HUES48 (cell line): ENCODE results near the gene ATP1A4.

ENCODE experiments used
- H3K27ac ChIP-seq: one replicate; pipeline ENCODE4 v1.7.0; 2013; ENCODE audit warnings: low read depth, low read length, inconsistent platforms
- H3K27me3 ChIP-seq: 2 replicates; pipeline ENCODE4 v1.6.1; 2013; ENCODE audit warnings: mild to moderate bottlenecking, low read length; ENCODE audit not compliant: control insufficient read depth, insufficient read depth
- H3K36me3 ChIP-seq: 2 replicates; pipeline ENCODE4 v1.6.1; 2013; ENCODE audit warnings: low read length; ENCODE audit not compliant: control insufficient read depth, insufficient read depth
- H3K4me1 ChIP-seq: 2 replicates; pipeline ENCODE4 v1.6.1; 2013; ENCODE audit warnings: mild to moderate bottlenecking, low read length; ENCODE audit not compliant: control insufficient read depth, insufficient read depth
- H3K4me3 ChIP-seq: 2 replicates; pipeline ENCODE4 v1.5.1; 2013; ENCODE audit warnings: mild to moderate bottlenecking, low read depth, low read length
- H3K9ac ChIP-seq: 2 replicates; pipeline ENCODE4 v1.6.1; 2013; ENCODE audit warnings: mild to moderate bottlenecking, low read depth, low read length, moderate library complexity
- H3K9me3 ChIP-seq: 2 replicates; pipeline ENCODE4 v1.6.1; 2013; ENCODE audit warnings: low read length; ENCODE audit not compliant: control insufficient read depth, insufficient read depth

ATP1A4 gene

DNA sequence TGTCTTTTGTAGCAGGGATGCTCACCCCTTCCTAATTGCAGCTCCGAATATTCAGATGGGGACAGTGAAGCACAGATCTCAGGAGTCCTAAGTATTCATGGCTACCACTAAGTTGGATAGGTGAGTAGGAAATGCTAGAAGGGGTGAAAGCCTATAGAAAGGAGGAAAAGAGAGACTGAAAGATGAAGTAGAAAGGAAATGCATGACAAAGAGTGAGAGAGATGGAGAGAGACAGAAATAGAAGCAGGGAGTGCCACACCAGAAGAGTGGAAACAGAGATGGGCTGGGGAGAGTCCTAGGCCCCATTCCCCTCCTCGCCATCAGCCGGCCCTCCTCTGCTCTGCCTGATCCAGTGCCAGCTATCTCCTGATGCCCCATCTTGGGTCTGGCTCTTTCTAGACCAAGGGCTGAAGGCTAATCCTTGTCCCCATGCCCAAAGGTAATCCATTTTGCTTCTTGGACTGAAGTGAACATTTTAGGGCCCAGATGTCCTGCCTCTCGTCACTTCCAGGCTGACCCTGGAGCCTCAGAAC lies 55.8 kb downstream of the ATP1A4 start:
- H3K9me3 ChIP-seq, result no peaks in the 10 kb centered on the region
- no peak overlapping the region for H3K9ac ChIP-seq
- no peaks in the 10 kb centered on the region for H3K27me3 ChIP-seq
- H3K4me1 ChIP-seq, result peaks cover 63% of the 10 kb centered on the region
- H3K36me3 ChIP-seq, result peaks cover 43% of the 10 kb centered on the region
- no peak overlapping the region for H3K4me3 ChIP-seq
- H3K27ac ChIP-seq, result peak overlapping the region; percentile 62

DNA sequence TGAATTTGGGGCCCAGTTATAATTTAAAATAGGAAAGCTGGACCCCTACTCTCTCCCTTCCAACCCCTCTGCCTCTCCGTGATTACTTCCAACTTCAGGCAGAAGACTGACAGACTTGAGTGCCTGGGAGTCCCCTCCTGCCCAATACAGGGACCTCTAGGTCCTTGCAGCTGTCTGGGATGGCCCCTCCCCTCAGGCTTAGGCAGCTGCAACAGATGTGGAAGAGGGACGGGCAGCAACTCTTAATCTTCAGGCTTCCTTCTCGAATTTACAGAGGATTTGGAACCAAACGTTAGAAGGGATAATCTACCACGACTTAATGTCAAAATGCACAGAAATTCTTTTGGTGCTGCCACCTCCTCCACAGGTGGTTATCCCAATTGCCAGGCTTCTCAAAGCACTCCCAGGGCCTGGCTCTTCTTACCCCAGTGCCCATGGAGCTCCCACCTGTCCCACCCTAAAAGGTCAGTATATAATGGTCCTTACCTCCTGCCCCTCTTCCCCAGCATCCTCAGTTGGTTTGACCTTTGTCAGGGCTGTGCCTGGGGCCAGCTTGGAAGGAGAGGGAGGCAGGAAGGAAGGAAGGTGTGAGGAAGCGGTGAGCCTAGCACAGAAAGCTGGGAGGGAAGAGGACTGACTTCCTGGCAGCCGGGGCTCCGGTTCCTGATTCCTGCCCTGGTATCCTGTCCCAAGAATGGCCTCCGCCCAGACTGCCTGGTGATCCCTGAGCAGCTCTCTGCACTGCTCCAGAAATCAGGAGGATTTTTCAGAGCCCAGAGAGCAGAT lies 56.6 kb downstream of the ATP1A4 start:
- no peaks in the 10 kb centered on the region for H3K27me3 ChIP-seq
- peaks cover 63% of the 10 kb centered on the region for H3K4me1 ChIP-seq
- H3K9ac ChIP-seq, result no peak overlapping the region
- H3K27ac ChIP-seq, result peak overlapping the region; percentile 25
- no peak overlapping the region for H3K4me3 ChIP-seq
- no peaks in the 10 kb centered on the region for H3K9me3 ChIP-seq
- peaks cover 51% of the 10 kb centered on the region for H3K36me3 ChIP-seq

DNA sequence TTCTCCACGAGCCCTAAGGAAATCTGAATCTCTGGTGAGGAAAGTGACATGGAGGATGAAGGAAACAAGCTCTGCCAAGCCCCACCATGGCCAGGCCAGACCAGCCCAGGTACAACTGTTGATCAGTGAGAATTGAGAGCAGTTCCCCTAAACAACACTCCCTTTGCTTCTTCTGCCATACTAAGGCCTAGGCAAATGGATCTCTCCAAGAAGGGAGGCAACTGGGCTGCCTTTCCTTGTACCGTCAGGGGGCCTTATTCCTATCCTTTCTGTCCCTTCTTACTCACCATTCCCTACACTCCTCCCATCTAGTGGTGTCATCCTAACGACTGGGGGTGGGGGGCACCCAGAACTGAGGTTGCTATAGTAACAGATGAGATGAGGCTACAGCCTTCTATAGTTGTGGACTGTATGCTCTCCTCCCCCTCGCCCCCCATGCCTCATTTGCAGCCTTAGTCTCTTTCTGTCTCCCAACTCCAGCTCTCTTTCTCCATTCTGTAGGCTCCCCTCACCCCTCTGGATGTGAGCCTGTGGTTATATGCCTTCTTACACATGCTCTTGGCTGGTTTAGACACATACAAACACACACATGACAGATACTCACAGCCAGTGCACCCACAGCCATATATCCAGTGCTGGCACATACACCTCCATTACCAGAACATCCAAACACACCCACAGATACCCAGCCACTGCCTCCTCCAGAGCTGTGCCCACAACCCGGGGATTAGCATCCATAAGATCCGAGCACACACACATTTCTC lies 57.3 kb downstream of the ATP1A4 start:
- Histone ChIP-seq H3K4me3 (no peak overlapping the region), H3K9ac (no peak overlapping the region), H3K27ac (peak overlapping the region; percentile 25), H3K9me3 (no peaks in the 10 kb centered on the region), H3K36me3 (peaks cover 58% of the 10 kb centered on the region), H3K4me1 (peaks cover 63% of the 10 kb centered on the region), H3K27me3 (no peaks in the 10 kb centered on the region)

DNA sequence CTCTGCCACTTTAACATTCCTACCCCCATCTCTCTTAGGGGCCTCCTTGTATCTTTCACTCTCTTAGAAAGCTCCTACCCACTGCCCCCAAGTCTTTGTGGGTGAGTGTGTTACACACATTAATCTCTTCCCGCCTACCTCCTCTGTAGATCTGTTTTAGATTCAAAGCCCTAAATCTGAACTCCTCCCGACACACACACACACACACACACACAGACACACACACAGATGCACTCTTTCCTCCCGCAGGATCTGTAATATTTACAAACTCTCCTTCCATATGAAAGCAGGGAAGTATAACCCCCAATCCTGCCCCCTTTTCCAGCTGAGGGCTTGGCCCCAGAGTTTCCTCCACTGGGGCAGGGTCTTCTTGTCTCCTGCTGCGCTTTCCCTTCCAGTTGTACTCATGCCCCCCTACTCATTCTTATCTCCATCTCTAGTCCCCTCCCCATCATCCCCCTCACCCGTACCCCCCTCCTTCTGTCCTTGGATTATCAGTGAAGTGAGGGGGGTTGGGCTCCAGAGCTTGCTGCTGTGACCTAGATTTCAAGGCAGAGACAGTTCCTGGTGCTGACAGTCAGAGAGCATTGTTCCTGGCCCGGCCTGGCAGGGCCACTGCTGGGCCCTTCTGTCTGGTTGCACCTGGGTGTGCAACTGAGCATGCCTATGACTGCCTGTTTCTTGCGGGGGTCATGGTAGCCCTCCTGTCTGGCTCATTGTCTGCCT lies 58.1 kb downstream of the ATP1A4 start:
- H3K9ac ChIP-seq, result no peak overlapping the region
- no peaks in the 10 kb centered on the region for H3K9me3 ChIP-seq
- H3K36me3 ChIP-seq, result peaks cover 65% of the 10 kb centered on the region
- H3K27me3 ChIP-seq, result no peaks in the 10 kb centered on the region
- H3K4me3 ChIP-seq, result no peak overlapping the region
- H3K27ac ChIP-seq, result peak overlapping the region; percentile 15
- peaks cover 60% of the 10 kb centered on the region for H3K4me1 ChIP-seq

DNA sequence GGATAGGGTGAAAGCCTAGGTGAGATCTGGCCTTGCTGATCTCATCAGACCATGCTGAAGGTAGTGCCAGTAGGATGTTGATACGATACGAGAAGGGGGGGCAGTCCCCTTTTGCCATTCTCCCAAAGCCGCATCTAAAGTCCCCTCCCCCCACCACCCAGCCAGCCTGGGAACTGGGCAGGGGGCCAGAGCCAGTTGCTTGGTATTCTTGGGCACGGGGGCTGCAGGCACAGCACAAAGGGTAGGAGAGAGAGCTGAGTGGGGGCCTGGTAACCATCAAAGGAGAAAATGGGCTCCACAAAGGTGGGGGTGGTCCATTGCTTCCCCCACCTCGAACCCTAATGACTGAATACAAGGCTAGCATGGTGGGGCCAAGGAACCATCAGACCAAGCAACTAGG lies 59.2 kb downstream of the ATP1A4 start:
- H3K36me3 ChIP-seq, result peaks cover 76% of the 10 kb centered on the region
- H3K27ac ChIP-seq, result no peak overlapping the region
- no peak overlapping the region for H3K4me3 ChIP-seq
- H3K4me1 ChIP-seq, result peaks cover 55% of the 10 kb centered on the region
- H3K27me3 ChIP-seq, result no peaks in the 10 kb centered on the region
- no peak overlapping the region for H3K9ac ChIP-seq
- H3K9me3 ChIP-seq, result no peaks in the 10 kb centered on the region

DNA sequence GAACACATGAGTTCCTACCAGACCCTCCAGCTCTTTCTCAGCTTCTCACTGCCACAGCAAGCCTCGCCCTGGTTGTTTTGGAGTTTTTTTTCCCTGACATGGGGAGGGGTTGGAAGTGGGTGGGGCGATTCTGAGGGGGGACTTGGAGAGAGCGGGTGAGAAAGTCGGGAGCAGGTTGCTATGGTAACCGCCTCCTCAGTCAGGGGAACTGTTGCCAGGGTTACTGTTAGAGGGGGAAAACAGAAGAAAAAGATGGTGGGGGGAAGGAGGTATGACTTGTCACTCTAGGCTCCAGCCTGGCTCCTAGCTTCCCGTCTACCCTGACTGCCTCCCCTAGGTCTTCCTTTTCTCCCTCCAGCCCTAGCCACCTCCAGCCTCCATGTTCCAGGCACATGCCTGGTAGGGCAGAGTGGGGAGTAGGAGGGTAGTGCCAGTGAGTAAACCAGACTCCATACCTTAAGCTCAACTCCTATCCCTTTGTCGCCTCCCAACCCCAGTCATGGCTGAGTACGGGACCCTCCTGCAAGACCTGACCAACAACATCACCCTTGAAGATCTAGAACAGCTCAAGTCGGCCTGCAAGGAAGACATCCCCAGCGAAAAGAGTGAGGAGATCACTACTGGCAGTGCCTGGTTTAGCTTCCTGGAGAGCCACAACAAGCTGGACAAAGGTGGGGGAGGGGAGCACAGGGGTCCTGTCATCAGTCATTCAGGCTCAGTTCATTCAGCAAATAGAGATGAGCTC lies 59.8 kb downstream of the ATP1A4 start:
- peaks cover 83% of the 10 kb centered on the region for H3K36me3 ChIP-seq
- H3K27me3 ChIP-seq, result no peaks in the 10 kb centered on the region
- peaks cover 51% of the 10 kb centered on the region for H3K4me1 ChIP-seq
- no peak overlapping the region for H3K4me3 ChIP-seq
- no peaks in the 10 kb centered on the region for H3K9me3 ChIP-seq
- no peak overlapping the region for H3K9ac ChIP-seq
- no peak overlapping the region for H3K27ac ChIP-seq

DNA sequence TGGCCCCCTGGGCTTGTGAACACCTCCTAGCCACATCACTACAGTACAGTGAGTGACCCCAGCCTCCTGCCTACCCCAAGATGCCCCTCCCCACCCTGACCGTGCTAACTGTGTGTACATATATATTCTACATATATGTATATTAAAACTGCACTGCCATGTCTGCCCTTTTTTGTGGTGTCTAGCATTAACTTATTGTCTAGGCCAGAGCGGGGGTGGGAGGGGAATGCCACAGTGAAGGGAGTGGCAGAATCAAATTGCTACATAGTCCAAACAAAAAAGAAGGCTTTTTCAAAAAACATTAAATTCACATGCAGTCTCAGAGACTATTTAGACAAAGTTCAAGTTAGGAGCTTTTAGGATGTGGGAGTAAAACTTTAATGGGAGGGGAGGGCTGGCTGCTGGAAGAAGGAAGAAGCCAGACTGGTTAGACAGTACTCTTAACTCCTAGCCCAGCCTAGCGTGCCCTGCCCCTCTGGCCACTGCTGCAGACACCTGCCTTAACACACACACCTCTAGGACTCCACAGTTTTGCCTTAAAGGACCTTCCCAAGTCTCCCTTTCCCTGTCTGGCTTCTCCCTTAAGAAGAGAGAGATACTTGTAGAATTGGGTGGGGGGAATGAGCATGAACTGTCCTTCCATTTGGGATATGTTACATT lies 63.2 kb downstream of the ATP1A4 start:
- peaks cover 17% of the 10 kb centered on the region for H3K4me1 ChIP-seq
- peaks cover 91% of the 10 kb centered on the region for H3K36me3 ChIP-seq
- no peak overlapping the region for H3K4me3 ChIP-seq
- H3K27me3 ChIP-seq, result no peaks in the 10 kb centered on the region
- no peak overlapping the region for H3K27ac ChIP-seq
- no peak overlapping the region for H3K9ac ChIP-seq
- no peaks in the 10 kb centered on the region for H3K9me3 ChIP-seq

DNA sequence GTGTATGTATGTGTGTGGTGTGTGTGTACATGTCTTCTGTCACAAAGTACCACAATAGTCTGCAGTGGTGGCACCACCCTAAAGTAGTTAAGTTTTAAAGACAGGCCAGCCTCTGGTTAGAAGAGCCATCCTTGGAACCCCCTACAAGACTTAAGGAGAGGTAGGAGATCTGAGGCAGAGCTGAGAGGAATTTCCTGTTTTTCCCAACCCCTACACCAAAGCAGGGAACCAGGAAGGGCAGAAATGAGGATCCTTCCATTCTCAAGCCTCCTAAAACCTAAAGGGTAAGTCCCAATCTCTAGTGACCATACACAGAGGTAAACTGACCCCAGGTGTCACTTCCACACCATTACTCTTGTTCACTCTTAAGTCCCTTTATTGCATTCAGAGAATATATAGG lies 64.9 kb downstream of the ATP1A4 start:
- H3K27me3 ChIP-seq, result no peaks in the 10 kb centered on the region
- peaks cover 98% of the 10 kb centered on the region for H3K36me3 ChIP-seq
- H3K27ac ChIP-seq, result no peak overlapping the region
- H3K4me3 ChIP-seq, result no peak overlapping the region
- H3K4me1 ChIP-seq, result peaks cover 3% of the 10 kb centered on the region
- H3K9ac ChIP-seq, result no peak overlapping the region
- no peaks in the 10 kb centered on the region for H3K9me3 ChIP-seq

DNA sequence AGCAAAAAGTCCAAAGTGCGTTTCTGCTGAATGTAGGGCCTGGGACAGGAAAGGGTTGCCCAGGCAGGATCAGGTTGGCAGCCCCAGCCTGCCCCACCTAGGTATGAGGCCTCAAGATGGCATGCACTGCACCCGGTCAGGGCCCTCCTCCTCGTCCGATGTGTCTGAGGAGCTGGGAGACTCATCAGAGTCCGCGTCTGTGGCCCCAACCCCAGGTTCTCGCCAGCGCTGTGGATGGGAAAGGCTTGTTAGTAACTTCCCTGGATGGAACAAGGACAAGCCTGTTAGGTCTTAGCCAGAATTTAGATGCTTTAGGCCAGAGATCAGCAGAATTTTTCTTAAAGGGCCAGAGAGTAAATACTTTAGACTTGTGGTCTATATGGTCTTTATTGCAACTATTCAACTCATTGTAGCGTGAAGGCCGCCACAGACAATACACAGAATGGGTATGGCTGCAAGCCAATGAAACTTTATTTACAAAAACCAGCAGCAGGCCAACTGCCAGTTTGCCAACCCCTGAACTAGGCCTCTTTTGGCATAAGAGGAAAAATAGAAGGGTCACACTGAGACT lies 66.2 kb downstream of the ATP1A4 start:
- Histone ChIP-seq H3K9ac (no peak overlapping the region), H3K4me3 (no peak overlapping the region), H3K4me1 (no peaks in the 10 kb centered on the region; the same call in 1 of the 2 replicates), H3K9me3 (no peaks in the 10 kb centered on the region), H3K27me3 (no peaks in the 10 kb centered on the region), H3K27ac (peak overlapping the region; percentile 9), H3K36me3 (peaks cover 98% of the 10 kb centered on the region)
